ENCODE results near the gene STEAP2.

DNA sequence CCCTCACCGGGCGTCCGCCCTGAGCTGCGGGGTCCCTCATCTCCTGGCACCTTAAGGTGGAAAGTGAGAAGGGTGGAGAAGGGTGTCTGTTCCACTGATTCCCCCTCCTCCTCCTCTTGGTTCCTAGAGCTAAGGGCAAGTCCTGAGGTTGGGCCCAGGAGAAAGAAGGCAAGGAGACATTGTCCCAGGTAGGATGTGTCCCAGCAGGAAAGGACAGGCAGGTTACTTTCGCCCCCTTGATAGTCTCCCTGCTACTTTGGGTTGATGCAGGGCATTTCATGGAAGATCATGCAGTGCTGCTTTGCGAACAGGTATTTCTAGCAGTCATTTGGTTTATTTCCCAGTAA lies 582 bp downstream of the STEAP2 start:
- TF ChIP-seq REST (IDR thresholded peaks at IDR 0.05): no peak
- no peak for TF ChIP-seq CTCF (IDR thresholded peaks at IDR 0.05)
- no peak for TF ChIP-seq JUN (IDR thresholded peaks at IDR 0.05)
- no peak for TF ChIP-seq RAD21 (conservative IDR thresholded peaks at IDR 0.05 in 1 of 2, IDR thresholded peaks at IDR 0.05 in 1 of 2)
- TF ChIP-seq PHF8 (IDR thresholded peaks at IDR 0.05; ENCODE audit: borderline replicate concordance, low read depth): no peak
